ENCODE measurements around the gene OR2H2.

The OR2H2 gene

GRCh38 chr6:29561091-29561490 lies 23.8 kb upstream of the OR2H2 start:
- peaks cover 9% of the 10 kb centered on the region for H3K27me3 ChIP-seq (ENCODE audit: control insufficient read depth, insufficient read depth, low read length, poor library complexity, severe bottlenecking)
- H3K4me3 ChIP-seq (ENCODE audit: insufficient read depth, low read depth, low read length): no peak overlapping the region
- no peaks in the 10 kb centered on the region for H3K9me3 ChIP-seq (ENCODE audit: control insufficient read depth, low read length)
- H3K36me3 ChIP-seq (ENCODE audit: control insufficient read depth, insufficient read depth, low read length): no peaks in the 10 kb centered on the region
- no peak overlapping the region for H3K27ac ChIP-seq (ENCODE audit: insufficient read depth, low read depth, low read length, poor library complexity, severe bottlenecking)
- no peaks in the 10 kb centered on the region for H3K4me1 ChIP-seq (ENCODE audit: control insufficient read depth, insufficient read depth, low read length)

DNA sequence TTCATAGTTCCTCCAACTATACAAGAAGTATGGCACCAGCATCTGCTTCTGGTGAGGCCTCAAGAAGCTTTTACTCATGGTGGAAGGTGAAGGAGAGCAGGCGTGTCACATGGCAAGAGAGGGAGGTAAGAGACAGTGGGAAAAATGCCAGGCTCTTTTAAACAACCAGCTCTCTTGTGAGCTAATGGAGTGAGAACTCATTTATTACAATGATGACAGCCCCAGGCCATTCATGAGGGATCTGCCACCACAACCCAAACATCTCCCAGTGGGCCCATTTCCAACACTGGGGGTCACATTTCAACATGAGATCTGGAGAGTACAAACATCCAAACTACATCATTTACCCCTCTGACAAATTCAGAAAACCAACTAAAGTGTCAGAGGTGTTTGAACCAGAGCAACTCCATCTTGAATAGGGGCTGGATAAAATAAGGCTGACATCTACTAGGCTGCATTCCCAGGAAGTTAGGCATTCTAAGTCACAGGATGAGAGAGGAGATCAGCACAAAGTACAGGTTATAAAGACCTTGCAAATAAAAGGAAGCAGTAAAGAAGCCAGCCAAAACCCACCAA lies 23.2 kb upstream of the OR2H2 start:
- Histone ChIP-seq H3K27me3 (ENCODE audit: control insufficient read depth, insufficient read depth, low read length, poor library complexity, severe bottlenecking) (peaks cover 3% of the 10 kb centered on the region), H3K9me3 (ENCODE audit: control insufficient read depth, low read length) (no peaks in the 10 kb centered on the region), H3K27ac (ENCODE audit: insufficient read depth, low read depth, low read length, poor library complexity, severe bottlenecking) (no peak overlapping the region), H3K4me1 (ENCODE audit: control insufficient read depth, insufficient read depth, low read length) (no peaks in the 10 kb centered on the region), H3K36me3 (ENCODE audit: control insufficient read depth, insufficient read depth, low read length) (no peaks in the 10 kb centered on the region), H3K4me3 (ENCODE audit: insufficient read depth, low read depth, low read length) (no peak overlapping the region)
- 90 to 100% methylated on average over 1 of the region's 1 CpG for WGBS, 2 experiments

DNA sequence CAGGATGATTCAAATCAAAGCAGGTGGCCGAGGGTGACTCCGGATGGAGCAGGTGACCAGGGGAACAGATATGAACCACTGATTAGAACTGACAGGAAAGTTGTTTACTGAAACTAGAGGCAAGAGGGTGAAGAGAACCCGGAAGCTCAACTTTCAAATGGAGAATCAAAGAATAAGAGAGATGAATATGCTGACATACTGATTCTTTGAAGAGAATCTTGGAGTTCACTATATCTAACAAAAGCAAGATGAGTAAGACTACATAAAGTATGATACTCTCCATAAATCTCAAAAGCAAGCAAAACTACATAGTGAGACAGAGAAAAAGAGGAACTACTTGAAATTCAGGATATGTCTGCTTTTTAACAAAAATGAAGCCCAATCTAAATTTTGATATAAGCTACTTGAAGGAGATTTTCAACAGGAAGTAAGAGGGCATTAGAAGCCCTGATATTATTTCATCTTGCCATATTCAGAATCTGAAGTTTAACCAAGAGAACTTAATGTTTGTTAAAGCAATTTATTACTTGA lies 21.4 kb upstream of the OR2H2 start:
- no peak overlapping the region for H3K4me3 ChIP-seq (ENCODE audit: insufficient read depth, low read depth, low read length)
- H3K36me3 ChIP-seq (ENCODE audit: control insufficient read depth, insufficient read depth, low read length): no peaks in the 10 kb centered on the region
- 92 to 99% methylated on average over 3 of the region's 3 CpGs for whole genome bisulfite sequencing, 2 experiments
- H3K4me1 ChIP-seq (ENCODE audit: control insufficient read depth, insufficient read depth, low read length): no peaks in the 10 kb centered on the region
- no peaks in the 10 kb centered on the region for H3K27me3 ChIP-seq (ENCODE audit: control insufficient read depth, insufficient read depth, low read length, poor library complexity, severe bottlenecking)
- no peak overlapping the region for H3K27ac ChIP-seq (ENCODE audit: insufficient read depth, low read depth, low read length, poor library complexity, severe bottlenecking)
- H3K9me3 ChIP-seq (ENCODE audit: control insufficient read depth, low read length): no peaks in the 10 kb centered on the region

GRCh38 chr6:29564875-29565274 lies 20.0 kb upstream of the OR2H2 start:
- H3K4me3 ChIP-seq (ENCODE audit: insufficient read depth, low read depth, low read length): no peak overlapping the region
- H3K36me3 ChIP-seq (ENCODE audit: control insufficient read depth, insufficient read depth, low read length): no peaks in the 10 kb centered on the region
- no peaks in the 10 kb centered on the region for H3K4me1 ChIP-seq (ENCODE audit: control insufficient read depth, insufficient read depth, low read length)
- no peak overlapping the region for H3K27ac ChIP-seq (ENCODE audit: insufficient read depth, low read depth, low read length, poor library complexity, severe bottlenecking)
- H3K9me3 ChIP-seq (ENCODE audit: control insufficient read depth, low read length): no peaks in the 10 kb centered on the region
- no peaks in the 10 kb centered on the region for H3K27me3 ChIP-seq (ENCODE audit: control insufficient read depth, insufficient read depth, low read length, poor library complexity, severe bottlenecking)

DNA sequence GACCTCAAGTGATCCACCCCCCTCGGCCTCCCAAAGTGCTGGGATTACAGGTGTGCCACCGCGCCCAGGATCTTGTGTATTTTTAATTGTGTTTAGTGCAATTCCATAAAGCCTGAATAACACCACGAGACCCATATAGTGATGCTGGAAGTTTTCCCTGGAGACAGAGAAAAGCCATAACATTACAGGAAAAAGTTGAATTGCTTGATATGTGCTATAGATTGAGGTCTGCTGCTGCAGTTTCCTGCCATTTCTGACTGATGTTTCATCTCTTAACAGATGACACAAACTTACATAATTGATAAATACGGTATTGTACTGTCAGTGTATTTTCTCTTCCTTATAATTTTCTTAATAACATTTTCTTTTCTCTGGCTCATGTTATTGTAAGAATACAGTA lies 18.1 kb upstream of the OR2H2 start:
- no peaks in the 10 kb centered on the region for H3K27me3 ChIP-seq (ENCODE audit: control insufficient read depth, insufficient read depth, low read length, poor library complexity, severe bottlenecking)
- H3K4me3 ChIP-seq (ENCODE audit: insufficient read depth, low read depth, low read length): no peak overlapping the region
- H3K4me1 ChIP-seq (ENCODE audit: control insufficient read depth, insufficient read depth, low read length): no peaks in the 10 kb centered on the region
- no peaks in the 10 kb centered on the region for H3K9me3 ChIP-seq (ENCODE audit: control insufficient read depth, low read length)
- WGBS, 2 experiments: 89 to 95% methylated on average over 4 to 5 of the region's 5 CpGs
- H3K27ac ChIP-seq (ENCODE audit: insufficient read depth, low read depth, low read length, poor library complexity, severe bottlenecking): no peak overlapping the region
- H3K36me3 ChIP-seq (ENCODE audit: control insufficient read depth, insufficient read depth, low read length): no peaks in the 10 kb centered on the region

DNA sequence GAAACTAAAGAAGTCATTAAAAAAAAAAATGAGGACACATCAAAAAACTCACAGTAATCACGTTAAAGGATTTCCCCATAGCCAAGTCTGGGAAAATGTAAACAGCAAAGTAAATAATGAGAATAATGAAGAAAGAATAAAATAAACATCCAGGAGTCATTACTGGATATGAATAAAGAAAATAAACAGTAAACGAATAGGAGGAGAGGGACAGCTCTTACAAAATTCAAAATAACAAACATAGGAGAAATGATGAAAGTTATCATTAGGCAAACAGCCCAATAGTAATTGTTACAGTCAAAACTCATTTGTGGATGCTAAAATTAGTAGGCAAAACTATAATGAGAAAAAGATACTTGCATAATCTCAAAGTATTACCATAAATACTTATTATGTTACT lies 17.4 kb upstream of the OR2H2 start:
- H3K9me3 ChIP-seq (ENCODE audit: control insufficient read depth, low read length): no peaks in the 10 kb centered on the region
- H3K4me3 ChIP-seq (ENCODE audit: insufficient read depth, low read depth, low read length): no peak overlapping the region
- H3K27ac ChIP-seq (ENCODE audit: insufficient read depth, low read depth, low read length, poor library complexity, severe bottlenecking): no peak overlapping the region
- no peaks in the 10 kb centered on the region for H3K4me1 ChIP-seq (ENCODE audit: control insufficient read depth, insufficient read depth, low read length)
- WGBS, 2 experiments: 94% methylated on average over 2 of the region's 2 CpGs; no CpG with 5 or more reads in 1 of the 2 experiments
- H3K27me3 ChIP-seq (ENCODE audit: control insufficient read depth, insufficient read depth, low read length, poor library complexity, severe bottlenecking): no peaks in the 10 kb centered on the region
- no peaks in the 10 kb centered on the region for H3K36me3 ChIP-seq (ENCODE audit: control insufficient read depth, insufficient read depth, low read length)

DNA sequence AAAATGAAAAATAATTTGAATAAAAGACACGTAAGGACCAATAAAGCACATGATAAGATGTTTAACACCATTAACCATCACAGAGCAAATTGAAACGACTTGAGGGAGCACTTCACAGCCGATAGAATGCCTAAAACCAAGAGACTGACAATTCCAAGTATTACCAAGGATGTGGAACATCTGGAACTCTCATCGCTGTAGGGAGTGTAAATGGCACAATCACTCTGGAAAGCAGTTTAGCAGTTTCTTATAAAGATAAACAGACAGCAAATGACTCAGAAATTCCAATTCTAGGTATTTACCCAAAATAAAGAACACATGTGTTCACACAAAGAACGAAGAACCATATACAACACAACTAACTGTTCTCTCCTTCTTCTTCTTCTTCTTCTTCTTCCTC lies 16.9 kb upstream of the OR2H2 start:
- 93% methylated on average over 5 of the region's 5 CpGs for WGBS, 2 experiments
- H3K27ac ChIP-seq (ENCODE audit: insufficient read depth, low read depth, low read length, poor library complexity, severe bottlenecking): no peak overlapping the region
- H3K4me1 ChIP-seq (ENCODE audit: control insufficient read depth, insufficient read depth, low read length): no peaks in the 10 kb centered on the region
- no peak overlapping the region for H3K4me3 ChIP-seq (ENCODE audit: insufficient read depth, low read depth, low read length)
- H3K27me3 ChIP-seq (ENCODE audit: control insufficient read depth, insufficient read depth, low read length, poor library complexity, severe bottlenecking): no peaks in the 10 kb centered on the region
- no peaks in the 10 kb centered on the region for H3K9me3 ChIP-seq (ENCODE audit: control insufficient read depth, low read length)
- no peaks in the 10 kb centered on the region for H3K36me3 ChIP-seq (ENCODE audit: control insufficient read depth, insufficient read depth, low read length)

DNA sequence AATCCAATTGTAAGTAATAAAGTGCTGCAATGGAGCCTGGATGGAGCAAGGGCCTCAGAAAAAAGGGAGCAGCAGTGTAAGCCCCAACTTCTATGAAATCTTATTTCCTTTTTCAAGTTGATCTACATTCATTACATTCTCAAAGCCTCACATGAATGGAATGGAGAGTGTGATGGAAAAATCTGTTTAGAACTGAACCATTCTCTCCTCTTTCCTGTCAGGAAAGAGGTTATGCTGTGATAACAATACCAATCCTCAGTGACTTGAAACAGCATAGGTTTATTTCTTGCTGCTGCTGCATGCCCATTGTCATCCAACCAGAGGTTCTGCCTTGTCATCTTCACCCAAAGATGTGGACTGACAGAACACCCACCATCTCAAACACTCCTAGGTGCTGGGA lies 8.9 kb upstream of the OR2H2 start:
- Histone ChIP-seq H3K4me3 (ENCODE audit: insufficient read depth, low read depth, low read length) (no peak overlapping the region), H3K27ac (ENCODE audit: insufficient read depth, low read depth, low read length, poor library complexity, severe bottlenecking) (no peak overlapping the region), H3K4me1 (ENCODE audit: control insufficient read depth, insufficient read depth, low read length) (no peaks in the 10 kb centered on the region), H3K36me3 (ENCODE audit: control insufficient read depth, insufficient read depth, low read length) (no peaks in the 10 kb centered on the region), H3K27me3 (ENCODE audit: control insufficient read depth, insufficient read depth, low read length, poor library complexity, severe bottlenecking) (no peaks in the 10 kb centered on the region), H3K9me3 (ENCODE audit: control insufficient read depth, low read length) (no peaks in the 10 kb centered on the region)

- Histone ChIP-seq H3K4me1 (ENCODE audit: control insufficient read depth, insufficient read depth, low read length) (no peaks in the 10 kb centered on the region), H3K27me3 (ENCODE audit: control insufficient read depth, insufficient read depth, low read length, poor library complexity, severe bottlenecking) (no peaks in the 10 kb centered on the region), H3K36me3 (ENCODE audit: control insufficient read depth, insufficient read depth, low read length) (no peaks in the 10 kb centered on the region), H3K27ac (ENCODE audit: insufficient read depth, low read depth, low read length, poor library complexity, severe bottlenecking) (no peak overlapping the region), H3K9me3 (ENCODE audit: control insufficient read depth, low read length) (no peaks in the 10 kb centered on the region), H3K4me3 (ENCODE audit: insufficient read depth, low read depth, low read length) (no peak overlapping the region)
- WGBS, 2 experiments: 88 to 89% methylated on average over 7 of the region's 7 CpGs
Measured at GRCh38 chr6:29577544-29577943, 7.4 kb upstream of the OR2H2 start.

GRCh38 chr6:29589423-29590048 lies 4.6 kb downstream of the OR2H2 start:
- 24 to 40% methylated on average over 2 to 3 of the region's 3 CpGs for WGBS, 2 experiments

More at GRCh38 chr6:29589423-29590048, 4.6 kb downstream of the OR2H2 start:
- Histone ChIP-seq H3K27ac (ENCODE audit: insufficient read depth, low read depth, low read length, poor library complexity, severe bottlenecking) (no peak overlapping the region), H3K4me3 (ENCODE audit: insufficient read depth, low read depth, low read length) (no peak overlapping the region), H3K4me1 (ENCODE audit: control insufficient read depth, insufficient read depth, low read length) (no peaks in the 10 kb centered on the region), H3K9me3 (ENCODE audit: control insufficient read depth, low read length) (no peaks in the 10 kb centered on the region), H3K27me3 (ENCODE audit: control insufficient read depth, insufficient read depth, low read length, poor library complexity, severe bottlenecking) (no peaks in the 10 kb centered on the region), H3K36me3 (ENCODE audit: control insufficient read depth, insufficient read depth, low read length) (no peaks in the 10 kb centered on the region)

Data from ectodermal cell (in vitro differentiated cells).